ENCODE measurements around the gene ALOX5.

DNA sequence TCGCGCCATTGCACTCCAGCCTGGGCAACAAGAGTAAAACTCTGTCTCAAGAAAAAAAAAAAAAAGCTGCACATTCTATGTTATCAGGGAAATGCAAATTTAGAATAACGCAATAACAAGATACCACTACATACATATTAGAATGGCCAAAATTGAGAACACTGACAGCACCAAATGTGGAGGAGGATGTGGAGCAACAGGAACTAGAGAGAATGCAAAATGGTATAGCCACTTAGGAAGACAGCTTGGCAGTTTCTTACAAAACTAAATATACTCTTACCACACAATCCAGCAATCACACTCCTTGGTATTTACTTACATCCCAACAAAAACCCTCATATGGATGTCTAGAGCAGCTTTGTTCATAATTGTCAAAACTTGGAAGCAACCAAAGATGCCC, 76.8 kb downstream of the ALOX5 start:
- TF ChIP-seq, protein P1, sequence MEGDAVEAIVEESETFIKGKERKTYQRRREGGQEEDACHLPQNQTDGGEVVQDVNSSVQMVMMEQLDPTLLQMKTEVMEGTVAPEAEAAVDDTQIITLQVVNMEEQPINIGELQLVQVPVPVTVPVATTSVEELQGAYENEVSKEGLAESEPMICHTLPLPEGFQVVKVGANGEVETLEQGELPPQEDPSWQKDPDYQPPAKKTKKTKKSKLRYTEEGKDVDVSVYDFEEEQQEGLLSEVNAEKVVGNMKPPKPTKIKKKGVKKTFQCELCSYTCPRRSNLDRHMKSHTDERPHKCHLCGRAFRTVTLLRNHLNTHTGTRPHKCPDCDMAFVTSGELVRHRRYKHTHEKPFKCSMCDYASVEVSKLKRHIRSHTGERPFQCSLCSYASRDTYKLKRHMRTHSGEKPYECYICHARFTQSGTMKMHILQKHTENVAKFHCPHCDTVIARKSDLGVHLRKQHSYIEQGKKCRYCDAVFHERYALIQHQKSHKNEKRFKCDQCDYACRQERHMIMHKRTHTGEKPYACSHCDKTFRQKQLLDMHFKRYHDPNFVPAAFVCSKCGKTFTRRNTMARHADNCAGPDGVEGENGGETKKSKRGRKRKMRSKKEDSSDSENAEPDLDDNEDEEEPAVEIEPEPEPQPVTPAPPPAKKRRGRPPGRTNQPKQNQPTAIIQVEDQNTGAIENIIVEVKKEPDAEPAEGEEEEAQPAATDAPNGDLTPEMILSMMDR (IDR thresholded peaks at IDR 0.05): no peak
- TF ChIP-seq POLR2A (IDR thresholded peaks at IDR 0.05): no peak

All from body of pancreas (tissue), 4 donors.